Sciatic nerve (tissue), 2 donors: ENCODE measurements around the gene TRAF3IP1. TPM values are rescaled to one million over a fixed set of nuclear protein-coding genes. Genes with fewer than 3 reads are reported as not detected.
"Not testable (repeated sequence)": the region's sequence is repeated elsewhere in the genome, so short reads cannot be mapped to it uniquely, and the experiment has no call there.

ENCODE experiments used
- ATAC-seq: fragments of 200-7000 bp; cut with Tn5 transposase; one replicate; pipeline ENCODE4 v1.9.1; 2020; ENCODE audit warnings: mild to moderate bottlenecking, moderate library complexity
- DNase-seq: peaks from one replicate; pipeline ENCODE4 v3.0.0-alpha.2; 2020; ENCODE audit warnings: low spot score
- intact Hi-C: fragments of 100-400 bp; cut with DNase I; formaldehyde crosslinking; loops from one replicate; pipeline ENCODE4 v1.14.2; 2022
- total RNA-seq: library from RNA; stranded (reverse); fragmentation: NEBNext Ultra II Directional; extraction: Animal tissue kit (Norgen Biotek cat#: 25700); gene quantifications from one replicate; pipeline ENCODE4 v1.2.1, GENCODE V29; 2021
- donor health status: DM: no; HTN: no; CAD: no.
- donor health status: DM: no; HTN: no; CAD: no.

The TRAF3IP1 gene
- total RNA-seq, 1 donor from 2014 or later = 33.4 TPM

- DNase-seq (no peak), ATAC-seq (no peak)
- intact Hi-C loops = no loop called here
These were observed 113.9 kb downstream of the TRAF3IP1 start for GRCh38 chr2:238433941-238434845.

DNA sequence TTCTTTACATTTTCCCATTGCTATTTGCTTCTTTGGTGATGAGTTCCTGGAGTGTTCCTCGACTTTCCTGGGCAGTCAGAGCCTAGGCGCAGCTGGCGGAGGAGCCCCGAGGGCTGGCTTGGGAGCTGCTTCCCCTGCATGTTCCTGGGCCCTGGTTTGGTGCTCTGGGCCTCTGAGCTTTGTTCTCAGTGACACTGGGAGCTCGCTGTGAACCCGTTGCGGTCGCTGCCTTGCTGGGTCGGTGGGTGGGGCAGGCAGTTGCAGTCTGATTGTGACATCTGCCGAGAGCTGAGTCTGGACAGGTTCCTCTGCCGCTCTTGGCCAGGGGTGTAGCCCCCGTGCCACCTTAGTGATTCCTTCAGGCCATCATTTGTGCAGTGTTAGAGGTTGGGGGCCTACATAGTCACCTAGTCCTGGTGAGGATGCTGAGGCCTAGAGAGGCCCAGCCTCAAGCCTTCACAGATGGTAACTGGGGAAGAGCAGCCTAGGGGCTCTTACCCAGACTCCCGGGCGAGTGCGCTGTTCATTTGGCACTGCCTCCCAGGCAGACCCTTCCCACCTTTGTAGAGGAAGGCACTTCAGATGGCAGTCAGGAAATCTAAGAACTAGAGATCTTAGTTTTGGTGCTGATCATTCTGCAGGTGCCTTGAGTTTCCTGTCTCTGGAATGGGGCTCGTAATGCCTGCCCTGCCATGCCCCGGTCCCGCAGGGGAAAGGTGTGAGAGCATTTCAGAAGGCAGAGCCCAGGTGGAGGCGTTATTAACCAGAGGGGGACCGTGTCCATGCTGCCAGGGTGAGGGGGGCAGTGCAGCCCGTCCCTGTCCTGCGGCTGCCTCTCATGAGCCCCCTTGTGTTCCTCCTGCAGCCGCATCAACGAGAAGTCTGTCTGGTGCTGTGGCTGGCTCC lies 114.8 kb downstream of the TRAF3IP1 start:
- intact Hi-C loops = no loop called here
- DNase-seq (no peak), ATAC-seq (no peak)

- intact Hi-C loops = no loop called here
- ATAC-seq = no peak
- no peak for DNase-seq
These were observed 115.4 kb downstream of the TRAF3IP1 start for GRCh38 chr2:238435752-238436096.

GRCh38 chr2:238438856-238439849 lies 118.8 kb downstream of the TRAF3IP1 start:
- DNase-seq (no peak), ATAC-seq (peak; percentile 79)
- intact Hi-C loops = no loop called here

GRCh38 chr2:238439917-238440316 lies 119.6 kb downstream of the TRAF3IP1 start:
- DNase-seq = no peak
- ATAC-seq = no peak
- intact Hi-C loops = no loop called here

- intact Hi-C loops = no loop called here
- ATAC-seq = no peak
These were observed 120.0 kb downstream of the TRAF3IP1 start for GRCh38 chr2:238440331-238440730.

GRCh38 chr2:238440767-238441166 lies 120.4 kb downstream of the TRAF3IP1 start:
- no peak for ATAC-seq
- no peak for DNase-seq
- intact Hi-C loops = no loop called here

More at GRCh38 chr2:238440331-238440730, 120.0 kb downstream of the TRAF3IP1 start:
- no peak for DNase-seq

DNA sequence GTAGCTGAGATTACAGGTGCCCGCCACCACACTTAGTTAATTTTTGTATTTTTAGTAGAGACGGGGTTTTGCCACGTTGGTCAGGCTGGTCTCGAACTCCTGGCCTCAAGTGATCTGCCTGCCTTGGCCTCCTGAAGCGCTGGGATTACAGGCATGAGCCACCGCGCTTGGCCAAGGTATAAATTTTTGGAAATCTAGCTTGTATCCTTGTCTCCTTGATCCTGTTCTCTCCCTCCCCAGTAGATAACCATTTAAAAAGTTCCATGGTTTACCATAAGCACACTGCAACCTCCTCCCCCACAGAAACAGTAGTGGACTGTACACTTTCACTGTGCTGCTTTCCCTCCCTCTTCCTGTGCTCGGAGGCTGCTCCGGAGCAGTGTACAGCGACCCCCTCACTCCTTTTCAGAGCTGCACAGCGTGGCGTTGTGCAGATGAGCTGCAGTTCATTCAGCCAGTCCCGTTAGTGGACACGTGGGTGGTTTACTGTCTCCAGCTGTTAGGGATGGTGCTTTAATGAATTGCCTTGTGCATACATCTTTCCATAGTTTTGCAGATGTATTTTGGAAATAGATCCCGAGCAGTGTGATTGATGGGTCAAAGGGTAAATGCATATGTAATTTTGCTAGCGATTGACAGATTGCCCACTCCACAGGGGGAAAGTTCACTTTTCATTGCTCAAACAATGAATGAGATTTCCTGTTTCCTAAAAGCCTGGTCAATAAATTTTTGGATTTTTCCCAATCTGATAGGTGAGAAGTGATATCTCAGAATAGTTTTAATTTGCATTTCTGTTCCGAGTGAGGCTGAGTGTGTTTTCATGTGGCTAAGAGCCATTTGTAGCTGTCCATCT lies 121.2 kb downstream of the TRAF3IP1 start:
- intact Hi-C loops = no loop called here
- no peak for DNase-seq
- ATAC-seq = no peak

- intact Hi-C loops, ATAC-seq, DNase-seq: not testable (repeated sequence)
These were observed 121.9 kb downstream of the TRAF3IP1 start for GRCh38 chr2:238442257-238442656.

GRCh38 chr2:238444242-238444641 lies 123.9 kb downstream of the TRAF3IP1 start:
- intact Hi-C loops = no loop called here
- DNase-seq (peak; percentile 50), ATAC-seq (no peak)

GRCh38 chr2:238445409-238446190 lies 125.3 kb downstream of the TRAF3IP1 start:
- DNase-seq (no peak), ATAC-seq (no peak)
- intact Hi-C loops = no loop called here

- intact Hi-C loops = no loop called here
- ATAC-seq (no peak), DNase-seq (no peak)
These were observed 126.1 kb downstream of the TRAF3IP1 start for GRCh38 chr2:238446371-238446770.

GRCh38 chr2:238448031-238448955 lies 128.0 kb downstream of the TRAF3IP1 start:
- no peak for DNase-seq
- intact Hi-C loops = no loop called here
- no peak for ATAC-seq

DNA sequence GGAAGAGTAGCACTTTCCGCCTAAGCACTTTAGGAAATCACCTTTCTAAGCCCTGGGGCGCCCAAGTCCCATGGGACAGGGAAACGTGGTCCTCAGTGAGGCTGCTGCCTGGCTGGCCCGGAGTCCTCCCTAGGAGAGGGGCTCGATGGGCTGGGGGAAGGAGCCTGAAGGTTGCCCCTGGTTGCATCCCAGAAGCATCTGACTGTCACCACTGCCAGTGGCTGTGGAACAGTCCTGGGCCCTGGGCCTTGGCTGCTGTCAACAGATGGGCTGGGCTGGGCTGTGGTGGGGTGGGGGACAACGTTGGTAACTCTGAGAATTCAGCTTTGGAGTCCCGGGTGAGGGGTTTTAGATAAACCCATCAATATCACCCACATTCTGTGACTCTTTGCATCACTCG lies 128.9 kb downstream of the TRAF3IP1 start:
- DNase-seq (no peak), ATAC-seq (peak; percentile 9)
- intact Hi-C loops = no loop called here

- DNase-seq = peak; percentile 81
- intact Hi-C loops = no loop called here
- peak; percentile 97 for ATAC-seq
These were observed 129.6 kb downstream of the TRAF3IP1 start for GRCh38 chr2:238449909-238450417.

DNA sequence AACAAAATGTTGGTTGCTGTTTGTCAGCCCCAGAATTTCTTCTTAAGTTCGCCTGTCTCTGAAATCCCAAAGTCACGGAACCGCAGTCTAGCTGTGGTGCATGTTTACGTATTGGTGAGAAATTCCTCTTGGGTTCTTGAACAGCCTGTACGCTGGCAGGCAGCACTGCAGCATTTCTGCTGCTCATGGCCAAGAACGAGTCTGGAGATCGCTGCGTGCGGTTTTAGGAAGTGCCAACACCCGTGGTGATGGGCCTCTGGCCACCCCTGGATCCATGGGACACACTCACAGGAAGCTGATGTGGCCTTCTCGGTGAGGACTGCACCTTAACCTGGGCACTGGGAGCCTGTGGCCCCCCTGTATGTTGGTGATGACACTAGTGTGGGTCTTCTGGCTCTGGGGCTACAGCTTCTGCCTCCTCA lies 130.1 kb downstream of the TRAF3IP1 start:
- no peak for DNase-seq
- peak; percentile 56 for ATAC-seq
- intact Hi-C loops = no loop called here
